ENCODE measurements around the gene METRNL.
A peak's percentile ranks its signal among the peaks of the same experiment; 100 is the strongest.
"Not testable (repeated sequence)": the region's sequence is repeated elsewhere in the genome, so short reads cannot be mapped to it uniquely, and the experiment has no call there.

METRNL gene

GRCh38 chr17:83053021-83053681 is 26.3 kb upstream of the METRNL start:
- peak; percentile 21 for DNase-seq

GRCh38 chr17:83053739-83054451 is 25.5 kb upstream of the METRNL start:
- no peak for DNase-seq

GRCh38 chr17:83054518-83055125 is 24.8 kb upstream of the METRNL start:
- DNase-seq, result no peak

GRCh38 chr17:83055176-83055575 is 24.2 kb upstream of the METRNL start:
- DNase-seq, result not testable (repeated sequence)

- DNase-seq, result peak; percentile 71
Measured at GRCh38 chr17:83055911-83056582, 23.4 kb upstream of the METRNL start.

- no peak for DNase-seq
Measured at GRCh38 chr17:83056583-83057396, 22.6 kb upstream of the METRNL start.

- DNase-seq, result no peak
Measured at GRCh38 chr17:83057397-83057761, 22.0 kb upstream of the METRNL start.

- no peak for DNase-seq
Measured at GRCh38 chr17:83057793-83058265, 21.6 kb upstream of the METRNL start.

- no peak for DNase-seq
Measured at GRCh38 chr17:83058266-83058798, 21.1 kb upstream of the METRNL start.

- DNase-seq, result no peak
Measured at GRCh38 chr17:83061586-83061985, 17.8 kb upstream of the METRNL start.

- DNase-seq, result no peak
Measured at GRCh38 chr17:83062011-83062817, 17.2 kb upstream of the METRNL start.

- no peak for DNase-seq
Measured at GRCh38 chr17:83062818-83063671, 16.4 kb upstream of the METRNL start.

GRCh38 chr17:83064021-83064731 is 15.2 kb upstream of the METRNL start:
- no peak for DNase-seq

GRCh38 chr17:83064732-83065659 is 14.4 kb upstream of the METRNL start:
- no peak for DNase-seq

- DNase-seq, result no peak
Measured at GRCh38 chr17:83065660-83066542, 13.5 kb upstream of the METRNL start.

- DNase-seq, result not testable (repeated sequence)
Measured at GRCh38 chr17:83066543-83066890, 12.9 kb upstream of the METRNL start.

- DNase-seq, result no peak
Measured at GRCh38 chr17:83067071-83067717, 12.2 kb upstream of the METRNL start.

Data from T1000 (cell line).